ENCODE measurements around the gene PITPNB. TPM values are rescaled to one million over a fixed set of nuclear protein-coding genes. Genes with fewer than 3 reads are reported as not detected.

Gene PITPNB
- total RNA-seq, 1 donor from 2014 or later, result 72.5 TPM

GRCh38 chr22:27857443-27857842, 61.6 kb downstream of the PITPNB start:
- no peak for TF ChIP-seq CTCF (IDR thresholded peaks at IDR 0.05; ENCODE audit: unreplicated experiment)
- Mint-ChIP-seq H3K4me3 (ENCODE audit: unreplicated experiment) (no peak overlapping the region), H3K4me1 (ENCODE audit: unreplicated experiment) (peaks cover 1% of the 10 kb centered on the region), H3K27ac (ENCODE audit: unreplicated experiment) (no peak overlapping the region), H3K27me3 (ENCODE audit: unreplicated experiment) (no peaks in the 10 kb centered on the region), H3K9me3 (ENCODE audit: unreplicated experiment) (no peaks in the 10 kb centered on the region), H3K36me3 (ENCODE audit: low read depth, unreplicated experiment) (peaks cover 16% of the 10 kb centered on the region)
- no peak for DNase-seq (ENCODE audit: low spot score)

- H3K27ac Mint-ChIP-seq (ENCODE audit: unreplicated experiment), result peak overlapping the region; percentile 16
- H3K4me1 Mint-ChIP-seq (ENCODE audit: unreplicated experiment), result peaks cover 9% of the 10 kb centered on the region
- no peak for TF ChIP-seq CTCF (IDR thresholded peaks at IDR 0.05; ENCODE audit: unreplicated experiment)
- no peaks in the 10 kb centered on the region for H3K9me3 Mint-ChIP-seq (ENCODE audit: unreplicated experiment)
- H3K4me3 Mint-ChIP-seq (ENCODE audit: unreplicated experiment), result no peak overlapping the region
- no peak for DNase-seq (ENCODE audit: low spot score)
- H3K36me3 Mint-ChIP-seq (ENCODE audit: low read depth, unreplicated experiment), result peaks cover 16% of the 10 kb centered on the region
- no peaks in the 10 kb centered on the region for H3K27me3 Mint-ChIP-seq (ENCODE audit: unreplicated experiment)
Measured at GRCh38 chr22:27856386-27856785, 62.7 kb downstream of the PITPNB start.

GRCh38 chr22:27853424-27853823, 65.6 kb downstream of the PITPNB start:
- Mint-ChIP-seq H3K27me3 (ENCODE audit: unreplicated experiment) (no peaks in the 10 kb centered on the region), H3K36me3 (ENCODE audit: low read depth, unreplicated experiment) (peaks cover 21% of the 10 kb centered on the region), H3K9me3 (ENCODE audit: unreplicated experiment) (no peaks in the 10 kb centered on the region), H3K4me1 (ENCODE audit: unreplicated experiment) (peaks cover 34% of the 10 kb centered on the region), H3K4me3 (ENCODE audit: unreplicated experiment) (no peak overlapping the region), H3K27ac (ENCODE audit: unreplicated experiment) (no peak overlapping the region)
- DNase-seq (ENCODE audit: low spot score), result no peak
- TF ChIP-seq CTCF (IDR thresholded peaks at IDR 0.05; ENCODE audit: unreplicated experiment), result no peak

GRCh38 chr22:27851974-27852746, 66.9 kb downstream of the PITPNB start:
- peaks cover 37% of the 10 kb centered on the region for H3K4me1 Mint-ChIP-seq (ENCODE audit: unreplicated experiment)
- peak overlapping the region; percentile 25 for H3K27ac Mint-ChIP-seq (ENCODE audit: unreplicated experiment)
- no peaks in the 10 kb centered on the region for H3K27me3 Mint-ChIP-seq (ENCODE audit: unreplicated experiment)
- H3K4me3 Mint-ChIP-seq (ENCODE audit: unreplicated experiment), result peak overlapping the region; percentile 13
- no peaks in the 10 kb centered on the region for H3K9me3 Mint-ChIP-seq (ENCODE audit: unreplicated experiment)
- TF ChIP-seq CTCF (IDR thresholded peaks at IDR 0.05; ENCODE audit: unreplicated experiment), result no peak
- H3K36me3 Mint-ChIP-seq (ENCODE audit: low read depth, unreplicated experiment), result peaks cover 30% of the 10 kb centered on the region
- no peak for DNase-seq (ENCODE audit: low spot score)

GRCh38 chr22:27850000-27850521, 69.0 kb downstream of the PITPNB start:
- H3K27ac Mint-ChIP-seq (ENCODE audit: unreplicated experiment), result peak overlapping the region; percentile 99
- H3K4me1 Mint-ChIP-seq (ENCODE audit: unreplicated experiment), result peaks cover 44% of the 10 kb centered on the region
- H3K9me3 Mint-ChIP-seq (ENCODE audit: unreplicated experiment), result no peaks in the 10 kb centered on the region
- H3K36me3 Mint-ChIP-seq (ENCODE audit: low read depth, unreplicated experiment), result peaks cover 28% of the 10 kb centered on the region
- DNase-seq (ENCODE audit: low spot score), result no peak
- H3K27me3 Mint-ChIP-seq (ENCODE audit: unreplicated experiment), result peaks cover under 1% of the 10 kb centered on the region
- no peak overlapping the region for H3K4me3 Mint-ChIP-seq (ENCODE audit: unreplicated experiment)
- TF ChIP-seq CTCF (IDR thresholded peaks at IDR 0.05; ENCODE audit: unreplicated experiment), result no peak

Data from endothelial cell (in vitro differentiated cells).